Stimulated activated CD8-positive, alpha-beta memory T cell treated with anti-CD3 and anti-CD28 coated beads, Interleukin-15, amount 100 ng/mL, for 24 hours (primary cell): Measurements from ENCODE around the gene TXNRD2.

Experiments used
- DNase-seq: peaks from one replicate; pipeline ENCODE4 v3.0.0-alpha.2; 2020; ENCODE audit warnings: low read depth

Gene TXNRD2

DNA sequence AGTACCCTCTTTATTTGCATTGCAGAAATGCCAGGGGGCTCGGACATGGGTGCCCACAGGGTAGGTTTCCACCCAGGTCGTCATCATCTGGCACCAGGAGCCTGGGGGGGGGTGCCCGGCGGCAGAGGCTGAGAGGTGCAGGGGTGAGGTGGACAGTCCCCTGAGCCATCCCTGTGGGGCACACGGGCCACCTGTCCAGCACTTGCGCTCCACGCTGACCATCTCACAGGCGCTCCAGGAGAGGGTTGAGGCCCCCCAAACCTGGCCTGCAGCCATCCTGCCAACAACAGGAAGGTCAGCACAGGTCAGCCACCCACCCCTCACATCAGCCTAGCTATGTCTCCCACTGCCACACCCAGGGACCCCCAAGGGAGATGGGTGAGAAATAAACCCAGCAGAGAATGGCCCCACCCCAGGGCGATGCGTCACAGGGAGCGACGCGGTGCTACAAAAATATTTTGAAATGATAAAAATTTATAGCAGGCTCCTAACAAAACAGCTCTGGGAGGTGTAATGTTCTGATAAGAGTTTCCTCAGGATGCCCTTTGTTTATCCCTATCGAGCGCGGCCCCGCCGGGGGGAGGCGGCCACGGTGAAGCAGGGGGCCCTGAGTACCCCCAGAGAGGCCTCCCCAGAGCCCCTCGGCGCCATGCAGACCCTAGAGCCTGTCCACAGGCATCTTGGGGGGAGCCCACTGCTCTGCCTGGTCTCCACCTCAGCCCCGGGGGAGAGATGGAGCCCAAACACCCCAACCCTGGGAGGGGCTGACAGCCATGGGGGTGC lies 65.9 kb downstream of the TXNRD2 start:
- DNase-seq: no peak

DNA sequence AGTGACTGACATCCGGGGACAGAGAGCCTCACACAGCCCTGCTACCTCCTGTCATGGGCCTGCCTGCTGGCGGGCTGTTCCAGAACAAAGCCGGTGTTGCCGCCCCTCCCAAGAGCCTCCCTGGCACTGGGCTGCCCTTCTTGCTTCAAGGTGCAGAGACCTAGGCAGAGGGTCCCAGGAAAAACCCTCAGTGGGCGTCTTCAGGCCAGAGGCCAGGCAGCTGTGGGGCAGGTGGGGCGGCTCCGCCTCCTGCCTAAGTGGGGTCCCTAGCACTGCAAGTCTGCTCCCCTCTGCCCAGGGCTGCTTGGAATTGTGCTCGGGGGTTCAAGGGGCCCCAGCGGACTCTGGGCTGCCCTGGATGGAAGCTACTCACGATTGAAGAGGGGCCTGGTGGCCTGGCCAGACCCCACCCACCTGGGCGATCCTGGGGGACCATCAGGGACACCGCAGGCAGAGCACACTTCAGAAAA lies 66.5 kb downstream of the TXNRD2 start:
- DNase-seq: no peak

DNA sequence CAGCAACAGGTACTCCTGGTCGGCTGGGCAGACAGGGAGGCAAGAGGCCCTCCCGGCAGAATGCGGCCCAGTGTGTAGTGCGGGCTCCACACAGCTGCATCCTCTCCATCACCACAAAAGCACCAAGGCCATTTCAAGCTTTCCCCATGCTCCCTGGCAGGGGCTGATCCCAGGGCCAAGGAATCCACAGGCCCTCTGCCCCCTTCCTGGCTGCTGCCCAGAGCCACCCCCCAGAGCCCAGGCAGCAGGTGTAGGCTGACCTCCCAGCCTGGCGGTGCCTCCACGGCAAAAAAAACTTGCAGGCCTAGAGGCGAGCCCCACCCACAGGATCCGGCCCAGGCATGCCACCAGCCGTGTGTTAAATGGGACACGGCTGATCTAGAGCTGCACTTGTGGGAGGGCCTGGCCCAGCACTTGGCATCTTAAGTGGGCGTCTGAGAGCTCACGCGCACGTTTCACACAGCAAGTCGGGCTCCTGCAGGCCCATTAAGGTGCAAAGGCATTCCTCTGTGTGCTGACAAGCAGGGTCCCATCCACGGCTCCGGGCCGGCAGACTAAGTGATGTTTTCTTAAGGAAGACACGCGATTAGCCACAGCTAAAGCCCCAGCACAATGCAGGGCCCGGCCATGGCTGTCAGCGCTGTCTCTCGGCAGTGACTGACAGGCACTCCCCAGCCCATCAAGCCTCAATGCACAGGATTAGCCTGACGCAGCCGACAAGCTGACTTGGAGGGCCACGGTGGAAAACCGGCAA lies 67.1 kb downstream of the TXNRD2 start:
- no peak for DNase-seq

DNA sequence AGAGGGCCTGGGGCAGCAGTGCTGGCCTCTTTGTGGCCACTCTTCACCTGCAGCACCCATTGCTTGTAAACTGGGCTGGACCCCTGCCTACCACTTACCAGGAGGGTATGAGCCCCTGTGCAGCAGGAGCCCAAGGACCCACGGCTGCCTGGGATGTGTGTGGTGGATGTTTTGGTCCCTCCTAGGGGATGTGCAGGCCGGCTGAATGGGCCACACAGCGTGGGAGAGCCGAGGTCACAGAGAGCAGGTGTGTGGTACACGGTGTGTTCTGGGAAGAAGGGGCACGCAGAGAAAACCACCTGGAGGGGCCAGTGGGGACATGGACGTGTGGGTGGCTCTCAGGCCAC lies 67.7 kb downstream of the TXNRD2 start:
- no peak for DNase-seq

DNA sequence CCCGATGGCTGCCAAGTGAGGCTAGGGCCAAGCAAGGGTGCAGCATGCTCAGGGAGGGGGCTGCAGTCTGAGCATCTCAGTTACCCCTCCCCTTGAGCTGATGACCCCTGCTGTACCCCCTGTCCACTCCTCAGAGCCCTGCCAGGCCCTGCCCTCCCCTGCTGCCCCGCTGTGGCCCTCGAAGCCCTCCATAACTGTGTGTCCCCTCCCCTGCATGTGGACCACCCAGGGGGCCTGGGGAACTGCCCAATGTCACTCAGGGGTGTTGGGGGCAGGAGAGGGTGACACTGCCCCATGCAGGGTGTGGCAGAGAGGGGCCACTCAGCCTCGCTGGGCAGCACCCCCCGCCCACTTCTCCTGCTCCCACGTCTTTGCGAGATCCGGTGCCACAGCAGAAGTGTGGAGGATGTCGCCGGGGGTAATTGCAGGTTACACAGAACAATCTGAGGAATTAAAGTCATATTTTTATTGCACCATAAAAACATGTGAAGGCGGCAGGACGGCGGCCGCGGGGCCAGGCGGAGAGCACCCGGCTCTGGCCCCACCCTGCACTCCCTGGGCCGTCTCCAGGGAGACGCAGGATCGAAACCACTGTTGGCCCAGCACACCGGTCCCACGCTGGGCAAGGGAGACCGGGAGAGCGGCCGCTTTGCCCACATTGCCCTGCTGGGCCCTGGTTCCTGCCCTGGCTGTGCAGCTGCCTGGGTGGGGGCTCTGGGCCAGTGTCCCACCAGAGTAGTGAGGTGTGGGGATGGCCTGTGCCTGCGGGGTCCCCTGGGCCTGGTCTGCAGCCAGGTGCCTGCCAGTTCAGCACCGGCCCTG lies 68.3 kb downstream of the TXNRD2 start:
- DNase-seq: no peak

GRCh38 chr22:19872779-19873137 lies 68.9 kb downstream of the TXNRD2 start:
- DNase-seq: no peak

DNA sequence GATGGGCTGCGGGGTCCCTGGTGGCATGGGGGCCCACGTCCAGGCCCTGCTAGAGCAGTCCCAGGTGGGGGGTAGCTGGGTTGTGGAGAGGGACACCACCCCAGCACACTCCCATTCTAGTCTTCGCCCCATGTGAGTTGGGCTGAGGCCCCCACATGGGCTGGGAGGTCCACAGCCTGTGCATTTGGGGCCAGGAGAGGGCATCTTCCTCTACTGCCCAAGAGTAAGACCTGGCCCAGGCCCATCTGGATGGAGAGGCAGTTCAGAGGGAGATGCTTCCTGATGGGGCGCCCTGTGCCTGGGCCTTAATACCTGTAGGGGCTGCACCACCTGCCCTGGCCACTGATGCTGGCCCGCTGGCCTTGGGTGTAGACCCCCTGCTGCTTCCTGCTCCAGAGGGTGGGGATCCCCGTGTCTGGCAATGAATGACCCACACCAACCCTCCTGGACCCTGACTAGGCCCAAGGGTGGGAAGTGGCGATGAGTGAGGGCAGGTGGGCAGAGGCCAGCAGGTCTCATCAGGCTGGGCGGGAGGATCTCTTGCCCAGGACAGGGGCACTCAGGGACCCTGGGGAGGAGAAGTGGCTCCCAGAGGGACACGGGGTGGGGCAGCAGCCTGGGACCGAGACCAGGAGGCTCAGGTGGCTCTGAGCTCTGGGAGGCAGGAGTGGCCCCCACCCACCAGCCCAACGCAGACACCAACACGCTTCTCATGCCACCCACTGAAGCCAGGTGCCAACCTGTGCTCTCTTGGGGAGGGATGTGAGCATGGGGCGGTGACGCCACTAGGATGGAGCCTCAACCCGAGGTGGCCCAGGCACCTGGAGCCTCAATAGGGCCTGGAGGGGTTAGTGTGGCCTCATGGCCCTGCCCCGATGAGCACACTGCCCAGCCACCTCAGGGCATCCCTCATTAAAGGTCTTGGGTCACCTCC lies 69.5 kb downstream of the TXNRD2 start:
- DNase-seq: no peak

- no peak for DNase-seq
These were observed 70.4 kb downstream of the TXNRD2 start for GRCh38 chr22:19871023-19871844.

DNA sequence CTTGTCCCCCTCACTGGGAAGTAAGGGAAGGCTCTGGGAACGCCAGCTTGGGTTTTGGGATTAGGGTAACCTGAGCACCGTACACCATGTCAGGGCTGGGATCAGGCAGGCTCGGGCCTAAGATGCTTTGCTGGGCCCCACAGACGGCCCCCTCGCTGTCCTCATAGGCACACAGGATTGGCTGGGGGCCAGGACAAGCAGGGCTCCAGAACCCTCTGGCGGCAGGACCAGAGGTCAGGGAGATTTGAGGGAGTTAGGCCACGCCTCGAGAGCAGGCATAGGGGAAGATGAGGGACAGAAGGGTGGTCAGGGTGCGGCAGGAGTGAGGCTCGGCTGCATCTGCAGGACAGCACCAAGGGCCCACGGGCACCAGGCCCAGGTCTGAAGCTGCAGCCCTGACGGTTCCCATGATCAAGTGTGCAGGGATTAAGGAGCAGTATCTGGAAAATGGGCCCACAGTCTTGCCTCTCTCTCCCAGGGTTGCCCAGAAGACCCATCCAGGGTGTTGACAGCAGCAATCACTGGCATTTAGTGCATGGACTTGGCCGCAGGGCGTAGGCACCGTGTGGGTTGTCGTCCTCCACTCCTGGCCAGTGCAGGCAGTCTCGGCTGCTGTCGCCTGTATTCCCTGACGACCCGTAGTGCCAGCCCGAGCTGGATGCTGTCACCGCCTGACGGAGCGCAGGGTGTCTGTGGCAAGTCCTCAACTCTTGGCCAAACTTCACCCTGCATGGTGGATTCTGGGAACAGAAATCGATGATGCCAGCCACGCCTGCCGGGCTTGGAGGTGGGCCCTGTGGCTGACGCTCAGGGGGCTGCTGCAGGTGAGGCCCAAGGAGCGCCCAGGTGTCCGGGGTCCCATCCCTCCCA lies 71.2 kb downstream of the TXNRD2 start:
- no peak for DNase-seq

GRCh38 chr22:19869497-19870152 lies 72.0 kb downstream of the TXNRD2 start:
- DNase-seq: no peak

DNA sequence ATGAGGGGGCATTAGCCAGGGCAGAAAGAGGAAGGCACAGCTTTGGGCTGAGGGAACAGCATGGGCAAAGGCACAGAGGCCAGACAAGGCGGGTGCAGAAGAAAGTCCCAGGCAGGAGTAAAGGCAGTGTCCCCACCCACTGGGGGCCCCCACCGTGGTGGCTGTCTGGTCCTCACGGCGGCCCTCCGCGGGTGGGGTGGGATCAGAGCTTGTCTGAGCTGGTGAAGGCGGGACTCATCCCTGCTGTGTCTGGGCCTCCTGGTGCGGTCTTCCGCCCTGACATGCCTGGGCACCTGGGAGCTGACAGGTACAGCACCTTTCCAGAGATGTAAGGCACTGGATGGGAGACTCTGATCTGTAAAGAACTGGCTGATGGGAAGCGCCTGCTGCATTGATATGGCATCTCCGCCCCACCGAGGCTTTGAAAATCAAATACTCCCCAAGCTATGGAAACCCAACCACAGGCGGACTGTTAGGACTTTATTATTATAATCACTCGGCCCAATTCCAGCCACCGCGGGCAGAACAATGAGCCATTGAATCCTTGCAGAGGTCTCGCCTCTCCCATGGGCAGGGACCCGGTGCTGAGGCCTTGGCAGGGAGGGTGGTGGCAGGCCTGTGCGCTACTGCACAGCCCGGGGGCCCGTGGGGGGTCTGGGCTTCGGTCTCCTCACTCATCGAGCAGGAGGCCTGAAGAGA lies 72.7 kb downstream of the TXNRD2 start:
- DNase-seq: no peak

DNA sequence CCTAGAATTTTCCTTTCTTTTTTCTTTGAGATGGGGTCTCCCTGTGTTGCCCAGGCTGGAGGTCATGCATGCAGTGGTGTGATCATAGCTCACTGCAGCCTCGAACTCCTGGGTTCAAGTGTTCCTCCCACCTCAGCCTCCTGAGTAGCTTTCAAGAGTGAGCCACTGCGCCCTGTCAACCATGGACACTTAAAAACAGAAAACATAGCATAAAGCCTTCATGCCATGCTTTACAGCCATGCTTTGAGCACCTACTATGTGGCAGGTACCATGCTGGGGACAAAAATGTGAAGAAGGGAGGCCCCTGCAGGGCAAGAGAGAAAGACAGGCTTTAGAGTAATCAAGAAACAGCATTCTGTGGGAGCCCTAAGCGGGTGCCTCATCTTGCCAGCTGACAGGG lies 73.3 kb downstream of the TXNRD2 start:
- no peak for DNase-seq

- no peak for DNase-seq
These were observed 74.0 kb downstream of the TXNRD2 start for GRCh38 chr22:19867617-19868016.

GRCh38 chr22:19866665-19867009 lies 75.0 kb downstream of the TXNRD2 start:
- no peak for DNase-seq

- DNase-seq: no peak
These were observed 76.3 kb downstream of the TXNRD2 start for GRCh38 chr22:19865141-19865829.

DNA sequence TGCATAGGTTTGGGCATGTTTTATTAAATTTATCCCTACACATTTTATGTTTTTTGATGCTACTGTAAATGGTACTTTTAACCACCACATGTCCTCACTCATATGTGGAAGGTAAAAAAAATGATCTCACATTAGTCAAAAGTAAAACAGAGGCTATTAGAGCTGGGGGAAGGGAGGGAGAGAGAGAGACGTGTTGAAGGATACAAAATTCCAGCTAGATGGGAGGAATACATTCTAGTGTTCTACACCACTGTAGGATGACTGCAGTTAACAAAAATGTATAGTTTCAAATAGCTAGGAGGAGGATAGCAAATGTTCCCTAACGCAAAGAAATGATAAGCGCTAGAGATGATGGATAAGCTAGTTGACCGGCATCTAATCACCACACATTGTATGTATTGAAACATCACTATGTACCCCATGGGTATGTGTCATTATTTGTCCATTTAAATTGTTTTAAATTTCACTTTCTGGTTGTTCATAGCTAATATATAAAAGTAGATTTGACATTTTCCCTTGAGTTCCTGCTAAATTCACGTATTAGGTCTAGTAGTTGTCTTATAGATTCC lies 77.0 kb downstream of the TXNRD2 start:
- no peak for DNase-seq

DNA sequence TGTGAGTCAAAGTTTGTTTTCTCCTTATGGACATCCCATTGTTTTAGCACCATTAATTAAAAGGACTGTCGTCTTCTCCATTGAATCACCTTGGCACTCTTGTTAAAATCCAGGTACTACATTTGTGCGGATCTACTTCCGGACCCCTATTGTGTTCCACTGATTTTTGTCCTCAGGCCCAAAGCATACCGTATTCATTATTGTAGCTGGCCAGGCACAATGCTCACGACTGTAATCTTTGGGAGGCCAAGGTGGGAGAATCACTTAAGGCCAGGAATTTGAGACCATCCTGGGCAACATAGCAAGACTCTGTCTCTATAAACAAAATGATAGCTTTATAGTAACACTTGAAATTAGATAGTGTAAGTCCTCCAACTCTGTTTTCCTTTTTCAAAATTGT lies 78.0 kb downstream of the TXNRD2 start:
- no peak for DNase-seq
